ENCODE data around the gene EDC3. TPM values are rescaled to one million over a fixed set of nuclear protein-coding genes. Genes with fewer than 3 reads are reported as not detected.

Gene EDC3
- total RNA-seq, 2 donors from 2014 or later = 44.5 to 48.3 TPM

- DNase-seq = peak; percentile 95
- WGBS, 2 experiments (ENCODE audit: insufficient coverage in 1 of 2, insufficient read length in 1 of 2) = 78 to 90% methylated on average over 9 to 23 of the region's 23 CpGs
- Histone ChIP-seq H3K9ac (ENCODE audit: extremely low read depth, low read length, poor library complexity, severe bottlenecking) (no peak overlapping the region), H3K4me3 (ENCODE audit: low read length) (no peak overlapping the region), H3K36me3 (ENCODE audit: control insufficient read depth, insufficient read depth, low read length) (peaks cover 68% of the 10 kb centered on the region), H3K27me3 (ENCODE audit: control insufficient read depth, insufficient read depth, low read length, poor library complexity, severe bottlenecking) (no peaks in the 10 kb centered on the region), H3K9me3 (ENCODE audit: control insufficient read depth, low read length) (no peaks in the 10 kb centered on the region), H3K4me1 (ENCODE audit: control insufficient read depth, insufficient read depth, low read length) (peaks cover 12% of the 10 kb centered on the region), H3K27ac (ENCODE audit: low read depth, low read length) (no peak overlapping the region)
- Mint-ChIP-seq H3K4me3 (no peak overlapping the region), H3K27ac (peak overlapping the region; percentile 84), H3K9me3 (no peaks in the 10 kb centered on the region), H3K4me1 (peaks cover 23% of the 10 kb centered on the region), H3K27me3 (ENCODE audit: insufficient read depth) (no peaks in the 10 kb centered on the region), H3K36me3 (ENCODE audit: low read depth) (peaks cover 60% of the 10 kb centered on the region)
- peak; percentile 99 for TF ChIP-seq CTCF (conservative IDR thresholded peaks at IDR 0.05)
These were observed 74.9 kb downstream of the EDC3 start for GRCh38 chr15:74620636-74621545.

GRCh38 chr15:74619916-74620635 lies 75.7 kb downstream of the EDC3 start:
- Mint-ChIP-seq H3K4me3 (no peak overlapping the region), H3K36me3 (ENCODE audit: low read depth) (peaks cover 52% of the 10 kb centered on the region), H3K27me3 (ENCODE audit: insufficient read depth) (no peaks in the 10 kb centered on the region), H3K4me1 (peaks cover 23% of the 10 kb centered on the region), H3K9me3 (no peaks in the 10 kb centered on the region), H3K27ac (no peak overlapping the region)
- H3K27ac ChIP-seq (ENCODE audit: low read depth, low read length) = no peak overlapping the region
- peaks cover 12% of the 10 kb centered on the region for H3K4me1 ChIP-seq (ENCODE audit: control insufficient read depth, insufficient read depth, low read length)
- H3K27me3 ChIP-seq (ENCODE audit: control insufficient read depth, insufficient read depth, low read length, poor library complexity, severe bottlenecking) = no peaks in the 10 kb centered on the region
- H3K9ac ChIP-seq (ENCODE audit: extremely low read depth, low read length, poor library complexity, severe bottlenecking) = no peak overlapping the region
- H3K36me3 ChIP-seq (ENCODE audit: control insufficient read depth, insufficient read depth, low read length) = peaks cover 60% of the 10 kb centered on the region
- DNase-seq = no peak
- H3K4me3 ChIP-seq (ENCODE audit: low read length) = no peak overlapping the region
- WGBS, 2 experiments (ENCODE audit: insufficient coverage in 1 of 2, insufficient read length in 1 of 2) = 95 to 96% methylated on average over 20 to 27 of the region's 27 CpGs
- TF ChIP-seq CTCF (conservative IDR thresholded peaks at IDR 0.05) = no peak
- no peaks in the 10 kb centered on the region for H3K9me3 ChIP-seq (ENCODE audit: control insufficient read depth, low read length)

GRCh38 chr15:74618841-74619596 lies 76.8 kb downstream of the EDC3 start:
- H3K4me1 ChIP-seq (ENCODE audit: control insufficient read depth, insufficient read depth, low read length) = peaks cover 15% of the 10 kb centered on the region

More at GRCh38 chr15:74618841-74619596, 76.8 kb downstream of the EDC3 start:
- H3K9me3 Mint-ChIP-seq = no peaks in the 10 kb centered on the region
- H3K4me3 ChIP-seq (ENCODE audit: low read length) = no peak overlapping the region
- DNase-seq = no peak
- H3K4me1 Mint-ChIP-seq = peaks cover 23% of the 10 kb centered on the region
- TF ChIP-seq CTCF (conservative IDR thresholded peaks at IDR 0.05) = no peak
- H3K27ac ChIP-seq (ENCODE audit: low read depth, low read length) = no peak overlapping the region
- no peak overlapping the region for H3K4me3 Mint-ChIP-seq
- WGBS, 2 experiments (ENCODE audit: insufficient coverage in 1 of 2, insufficient read length in 1 of 2) = 93 to 97% methylated on average over 13 to 15 of the region's 15 CpGs
- H3K27ac Mint-ChIP-seq = peak overlapping the region; percentile 66
- H3K36me3 Mint-ChIP-seq (ENCODE audit: low read depth) = peaks cover 43% of the 10 kb centered on the region
- no peaks in the 10 kb centered on the region for H3K9me3 ChIP-seq (ENCODE audit: control insufficient read depth, low read length)
- no peak overlapping the region for H3K9ac ChIP-seq (ENCODE audit: extremely low read depth, low read length, poor library complexity, severe bottlenecking)
- H3K36me3 ChIP-seq (ENCODE audit: control insufficient read depth, insufficient read depth, low read length) = peaks cover 49% of the 10 kb centered on the region
- no peaks in the 10 kb centered on the region for H3K27me3 Mint-ChIP-seq (ENCODE audit: insufficient read depth)
- no peaks in the 10 kb centered on the region for H3K27me3 ChIP-seq (ENCODE audit: control insufficient read depth, insufficient read depth, low read length, poor library complexity, severe bottlenecking)
